Fibroblast of pulmonary artery (primary cell): ENCODE results near the gene PRDM1.

ENCODE experiments used
- DNase-seq: peaks from one replicate; pipeline ENCODE4 v3.0.0-alpha.2; 2010; ENCODE audit warnings: low read depth
- H3K4me3 ChIP-seq: replicated peaks from 2 replicates; pipeline ENCODE4 v1.5.1; 2011; ENCODE audit warnings: low read depth, mild to moderate bottlenecking, control low read depth, low read length, moderate library complexity
- TF ChIP-seq, protein P1 (sequence below): IDR thresholded peaks from 2 replicates; pipeline ENCODE4 v1.5.1; 2011; ENCODE audit warnings: mild to moderate bottlenecking, control low read depth, low read length, inconsistent platforms; ENCODE audit errors: missing control alignments

PRDM1 gene

DNA sequence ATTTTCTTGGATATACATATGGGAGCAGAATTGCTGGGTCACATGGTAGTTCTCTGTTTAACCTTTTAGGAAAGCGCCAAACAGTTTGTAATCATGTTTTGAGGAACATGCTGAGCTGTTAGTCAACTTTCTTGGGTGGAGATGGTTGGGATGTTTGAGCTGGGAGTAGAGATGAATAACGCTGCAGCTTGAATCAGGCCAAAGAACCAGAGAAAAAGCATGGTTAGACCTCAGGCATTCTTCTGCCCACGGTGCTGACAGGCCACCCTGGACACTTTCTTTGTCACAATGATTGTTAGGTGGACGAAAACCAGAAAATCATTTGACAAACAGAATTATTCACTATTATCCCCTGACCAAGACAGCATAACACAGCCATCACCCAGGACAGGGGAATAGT, 66.8 kb downstream of the PRDM1 start:
- no peak for DNase-seq
- TF ChIP-seq, protein P1, sequence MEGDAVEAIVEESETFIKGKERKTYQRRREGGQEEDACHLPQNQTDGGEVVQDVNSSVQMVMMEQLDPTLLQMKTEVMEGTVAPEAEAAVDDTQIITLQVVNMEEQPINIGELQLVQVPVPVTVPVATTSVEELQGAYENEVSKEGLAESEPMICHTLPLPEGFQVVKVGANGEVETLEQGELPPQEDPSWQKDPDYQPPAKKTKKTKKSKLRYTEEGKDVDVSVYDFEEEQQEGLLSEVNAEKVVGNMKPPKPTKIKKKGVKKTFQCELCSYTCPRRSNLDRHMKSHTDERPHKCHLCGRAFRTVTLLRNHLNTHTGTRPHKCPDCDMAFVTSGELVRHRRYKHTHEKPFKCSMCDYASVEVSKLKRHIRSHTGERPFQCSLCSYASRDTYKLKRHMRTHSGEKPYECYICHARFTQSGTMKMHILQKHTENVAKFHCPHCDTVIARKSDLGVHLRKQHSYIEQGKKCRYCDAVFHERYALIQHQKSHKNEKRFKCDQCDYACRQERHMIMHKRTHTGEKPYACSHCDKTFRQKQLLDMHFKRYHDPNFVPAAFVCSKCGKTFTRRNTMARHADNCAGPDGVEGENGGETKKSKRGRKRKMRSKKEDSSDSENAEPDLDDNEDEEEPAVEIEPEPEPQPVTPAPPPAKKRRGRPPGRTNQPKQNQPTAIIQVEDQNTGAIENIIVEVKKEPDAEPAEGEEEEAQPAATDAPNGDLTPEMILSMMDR, result no peak
- no peak overlapping the region for H3K4me3 ChIP-seq

DNA sequence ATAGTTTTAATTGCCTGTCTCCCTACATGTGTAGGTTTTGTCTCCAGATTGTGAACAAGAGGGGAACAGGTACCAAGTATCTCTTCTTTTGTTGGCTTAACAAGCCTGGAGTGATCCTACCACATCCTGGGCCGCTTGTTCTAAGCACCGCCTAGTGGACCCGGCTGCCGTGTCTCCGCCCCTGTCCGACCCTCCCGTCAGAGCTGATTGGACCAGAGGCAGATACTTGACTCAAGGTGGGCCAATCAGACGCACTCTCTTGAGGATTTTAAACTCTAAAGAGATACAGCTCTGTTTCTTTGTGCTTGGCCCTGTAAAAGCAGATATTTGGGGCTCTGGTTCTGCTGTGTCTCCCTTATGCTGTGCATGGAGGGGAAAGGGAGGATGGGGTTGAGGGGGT, 68.2 kb downstream of the PRDM1 start:
- DNase-seq, result no peak
- TF ChIP-seq, protein P1, result no peak
- no peak overlapping the region for H3K4me3 ChIP-seq

DNA sequence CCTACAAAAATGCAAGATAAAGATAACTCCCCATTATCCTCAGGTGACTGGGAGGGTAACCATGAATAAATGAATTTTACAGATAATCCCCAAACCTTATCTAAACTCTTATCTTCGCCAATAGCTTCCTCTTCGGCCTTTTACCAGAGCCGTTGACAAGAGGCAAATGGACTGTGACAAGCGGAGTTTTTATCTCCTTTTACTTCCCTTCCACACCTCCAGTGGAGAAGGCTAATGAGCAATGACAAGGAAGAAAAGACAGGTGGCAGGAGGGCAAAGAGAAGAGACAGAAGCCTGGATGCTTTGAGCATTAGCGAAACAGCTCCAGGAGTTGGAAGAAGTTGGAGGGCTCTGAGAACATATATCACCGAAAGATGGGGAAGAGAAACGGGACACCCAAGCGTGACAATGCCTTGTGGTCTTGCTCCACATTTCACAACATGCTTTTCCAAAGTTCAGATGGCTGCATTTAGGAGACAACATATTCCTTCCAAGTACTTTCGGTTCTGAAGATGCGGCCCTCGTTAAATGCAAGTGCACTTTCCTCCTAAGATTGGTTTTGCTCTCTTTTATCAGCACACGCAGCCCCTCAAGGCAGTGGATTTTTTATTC, 69.2 kb downstream of the PRDM1 start:
- TF ChIP-seq, protein P1, result no peak

DNA sequence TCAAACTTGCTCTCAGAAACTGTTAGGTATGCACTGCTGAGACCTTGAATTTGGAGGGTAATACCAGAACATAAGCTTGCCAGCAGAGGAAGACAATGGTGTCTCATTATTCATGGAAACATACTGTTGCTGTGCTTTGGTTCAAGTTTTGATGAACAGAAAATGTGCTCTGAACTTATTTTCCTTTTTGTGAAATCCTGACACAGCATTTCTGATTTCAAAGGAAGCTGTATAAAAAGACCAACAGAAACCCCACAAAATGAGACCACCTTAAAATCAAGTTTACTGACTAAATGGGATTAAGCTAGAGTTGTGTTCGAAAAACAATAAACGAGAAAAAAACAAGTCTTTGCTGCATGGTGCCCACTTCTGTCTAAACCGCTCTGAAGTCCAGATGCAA, 70.3 kb downstream of the PRDM1 start:
- TF ChIP-seq, protein P1, result no peak
- no peak overlapping the region for H3K4me3 ChIP-seq
- DNase-seq, result no peak

More for the DNA sequence above, 69.2 kb downstream of the PRDM1 start:
- H3K4me3 ChIP-seq, result no peak overlapping the region
- no peak for DNase-seq

DNA sequence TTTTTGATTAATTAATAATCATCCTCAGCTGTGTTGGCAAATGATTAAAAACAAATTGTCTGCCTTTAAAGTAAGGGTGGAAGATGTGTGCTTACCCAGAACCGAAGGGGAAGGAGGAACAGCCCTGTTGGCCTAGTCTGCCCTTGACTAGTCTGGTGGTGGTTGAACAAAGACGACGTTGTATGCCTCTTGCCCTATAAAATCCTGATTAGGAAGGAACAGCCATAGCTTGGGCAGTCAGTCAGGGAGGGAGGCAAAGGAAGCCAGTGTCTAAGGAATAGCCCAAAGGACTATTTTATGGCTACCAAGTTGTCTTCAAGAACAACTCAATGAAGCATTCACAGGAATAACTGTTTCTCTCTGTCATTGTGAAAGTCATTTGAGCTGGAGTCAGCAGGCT, 70.7 kb downstream of the PRDM1 start:
- TF ChIP-seq, protein P1, result no peak
- no peak for DNase-seq

DNA sequence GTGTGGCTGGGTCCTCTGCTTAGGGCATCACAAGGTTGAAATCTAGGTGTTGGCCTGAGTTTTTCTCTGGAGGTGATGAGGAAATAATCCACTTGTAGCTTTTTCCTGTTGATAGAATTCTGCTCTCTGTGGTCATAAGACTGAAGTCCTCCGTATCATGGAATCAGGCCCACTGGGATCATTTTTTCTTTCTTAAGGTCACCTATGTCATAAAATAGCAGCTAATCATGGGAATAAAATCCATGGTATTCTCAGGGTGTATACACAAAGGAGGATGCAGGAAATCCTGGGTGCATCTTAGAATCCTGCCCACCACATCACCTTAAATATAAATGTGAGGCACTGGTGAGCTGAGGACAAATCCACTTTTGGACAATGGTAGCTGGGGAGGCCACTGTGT, 72.7 kb downstream of the PRDM1 start:
- DNase-seq, result no peak
- TF ChIP-seq, protein P1, result no peak
- H3K4me3 ChIP-seq, result no peak overlapping the region

More for the DNA sequence above, 70.7 kb downstream of the PRDM1 start:
- H3K4me3 ChIP-seq, result no peak overlapping the region
